ENCODE measurements around the gene C21orf58.
"Not testable (repeated sequence)": the region's sequence is repeated elsewhere in the genome, so short reads cannot be mapped to it uniquely, and the experiment has no call there.

The C21orf58 gene

GRCh38 chr21:46322351-46323226, 1.1 kb downstream of the C21orf58 start:
- DNase-seq = peak; percentile 15 to 23

- DNase-seq = no peak
These were observed 3.3 kb downstream of the C21orf58 start for GRCh38 chr21:46320331-46320801.

- no peak for DNase-seq
These were observed 4.5 kb downstream of the C21orf58 start for GRCh38 chr21:46319186-46319585.

- DNase-seq = no peak
These were observed 5.2 kb downstream of the C21orf58 start for GRCh38 chr21:46318464-46318845.

GRCh38 chr21:46317710-46318463, 5.8 kb downstream of the C21orf58 start:
- DNase-seq = no peak

- no peak for DNase-seq
These were observed 6.9 kb downstream of the C21orf58 start for GRCh38 chr21:46316708-46317324.

- DNase-seq = no peak
These were observed 9.1 kb downstream of the C21orf58 start for GRCh38 chr21:46314441-46315020.

- DNase-seq = no peak
These were observed 10.7 kb downstream of the C21orf58 start for GRCh38 chr21:46312949-46313348.

- no peak for DNase-seq
These were observed 12.1 kb downstream of the C21orf58 start for GRCh38 chr21:46311568-46311967.

- not testable (repeated sequence) for DNase-seq
These were observed 13.4 kb downstream of the C21orf58 start for GRCh38 chr21:46310260-46310659.

GRCh38 chr21:46308431-46308830, 15.2 kb downstream of the C21orf58 start:
- no peak for DNase-seq

GRCh38 chr21:46307625-46308024, 16.0 kb downstream of the C21orf58 start:
- DNase-seq = no peak

GRCh38 chr21:46304955-46305354, 18.7 kb downstream of the C21orf58 start:
- no peak for DNase-seq

GRCh38 chr21:46304437-46304836, 19.2 kb downstream of the C21orf58 start:
- DNase-seq = no peak

- no peak for DNase-seq
These were observed 21.9 kb downstream of the C21orf58 start for GRCh38 chr21:46301759-46302158.

GRCh38 chr21:46299167-46299566, 24.5 kb downstream of the C21orf58 start:
- no peak for DNase-seq

GRCh38 chr21:46297338-46298271, 26.1 kb downstream of the C21orf58 start:
- DNase-seq = no peak

GRCh38 chr21:46295996-46296752, 27.5 kb downstream of the C21orf58 start:
- DNase-seq = peak; percentile 84 to 89

GRCh38 chr21:46295177-46295770, 28.4 kb downstream of the C21orf58 start:
- DNase-seq = no peak

- DNase-seq = peak; percentile 80 to 83
These were observed 29.0 kb downstream of the C21orf58 start for GRCh38 chr21:46294647-46295176.

Measured in inflammatory macrophage treated with lipopolysaccharide for 1 hour (primary cell).